T-helper 1 cell treated with Interleukin-12 subunit alpha and Interleukin-12 subunit beta and Interleukin-4 antibody, amounts not matched to agents 30 μg/mL and 1 μg/mL, for 36 hours (primary cell): Measurements from ENCODE around the gene SLC22A2.

ENCODE experiments used
- H3K27ac Mint-ChIP-seq: one replicate; pipeline ENCODE4 v1.8.0; 2021; ENCODE audit warnings: mild to moderate bottlenecking, mixed read lengths
- H3K27me3 Mint-ChIP-seq: one replicate; pipeline ENCODE4 v1.8.0; 2021; ENCODE audit warnings: low read depth, mixed read lengths
- H3K36me3 Mint-ChIP-seq: one replicate; pipeline ENCODE4 v1.8.0; 2021; ENCODE audit warnings: low read depth, mixed read lengths
- H3K4me1 Mint-ChIP-seq: one replicate; pipeline ENCODE4 v1.8.0; 2021; ENCODE audit warnings: low read depth, mixed read lengths
- H3K4me3 Mint-ChIP-seq: one replicate; pipeline ENCODE4 v1.8.0; 2021; ENCODE audit warnings: mild to moderate bottlenecking, moderate library complexity, mixed read lengths
- H3K9me3 Mint-ChIP-seq: one replicate; pipeline ENCODE4 v1.8.0; 2021; ENCODE audit warnings: mixed read lengths

The SLC22A2 gene

GRCh38 chr6:160192840-160193239, 65.8 kb downstream of the SLC22A2 start:
- Mint-ChIP-seq H3K4me1 (no peaks in the 10 kb centered on the region), H3K27ac (no peak overlapping the region), H3K4me3 (no peak overlapping the region), H3K27me3 (no peaks in the 10 kb centered on the region), H3K36me3 (no peaks in the 10 kb centered on the region), H3K9me3 (peaks cover 34% of the 10 kb centered on the region)

- Mint-ChIP-seq H3K27me3 (no peaks in the 10 kb centered on the region), H3K36me3 (no peaks in the 10 kb centered on the region), H3K9me3 (peaks cover 34% of the 10 kb centered on the region), H3K4me1 (no peaks in the 10 kb centered on the region), H3K27ac (no peak overlapping the region), H3K4me3 (no peak overlapping the region)
Measured at GRCh38 chr6:160190973-160191372, 67.6 kb downstream of the SLC22A2 start.

- Mint-ChIP-seq H3K36me3 (no peaks in the 10 kb centered on the region), H3K27me3 (no peaks in the 10 kb centered on the region), H3K27ac (no peak overlapping the region), H3K4me1 (no peaks in the 10 kb centered on the region), H3K9me3 (peaks cover 34% of the 10 kb centered on the region), H3K4me3 (no peak overlapping the region)
Measured at GRCh38 chr6:160190081-160190480, 68.5 kb downstream of the SLC22A2 start.

DNA sequence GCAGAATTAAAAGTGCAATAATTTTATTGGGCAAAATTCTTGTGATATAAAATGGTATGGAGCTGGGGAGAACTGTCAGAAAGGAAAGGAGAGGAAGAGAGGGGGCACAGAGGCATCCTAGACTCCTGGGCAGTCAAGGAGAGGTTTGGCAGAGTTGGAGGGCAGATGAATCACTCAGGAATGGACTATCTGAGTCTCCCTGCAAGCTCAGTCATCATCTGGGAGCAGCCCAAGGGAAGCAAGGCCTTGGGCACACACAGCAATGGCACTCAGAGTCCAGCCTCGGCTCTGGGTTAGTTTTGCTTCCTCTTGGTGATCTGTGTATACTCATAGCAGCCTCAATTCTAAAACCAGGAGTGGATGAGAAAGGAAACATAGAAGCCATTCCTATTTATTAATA, 69.8 kb downstream of the SLC22A2 start:
- Mint-ChIP-seq H3K4me1 (no peaks in the 10 kb centered on the region), H3K36me3 (no peaks in the 10 kb centered on the region), H3K4me3 (no peak overlapping the region), H3K27me3 (no peaks in the 10 kb centered on the region), H3K9me3 (peaks cover 23% of the 10 kb centered on the region), H3K27ac (no peak overlapping the region)

DNA sequence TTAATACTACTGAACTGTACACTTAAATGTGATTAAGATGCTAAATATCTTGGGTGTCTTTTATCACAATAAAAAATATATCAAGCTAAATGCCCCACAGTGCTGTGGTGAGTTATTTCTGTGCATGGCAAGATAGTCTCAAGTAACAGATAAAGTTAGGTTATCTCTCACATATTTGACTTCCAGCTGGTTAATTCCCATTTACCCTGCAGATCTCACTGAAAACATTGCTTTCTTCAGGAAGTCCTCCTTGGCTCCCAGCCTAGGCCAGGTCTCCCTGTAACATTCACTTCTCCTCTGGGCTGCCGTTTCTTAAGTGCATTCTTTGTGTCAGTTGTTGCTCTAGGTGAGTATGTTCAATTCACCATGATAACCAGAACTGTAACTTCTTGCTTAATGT, 77.9 kb downstream of the SLC22A2 start:
- Mint-ChIP-seq H3K4me3 (no peak overlapping the region), H3K36me3 (no peaks in the 10 kb centered on the region)

DNA sequence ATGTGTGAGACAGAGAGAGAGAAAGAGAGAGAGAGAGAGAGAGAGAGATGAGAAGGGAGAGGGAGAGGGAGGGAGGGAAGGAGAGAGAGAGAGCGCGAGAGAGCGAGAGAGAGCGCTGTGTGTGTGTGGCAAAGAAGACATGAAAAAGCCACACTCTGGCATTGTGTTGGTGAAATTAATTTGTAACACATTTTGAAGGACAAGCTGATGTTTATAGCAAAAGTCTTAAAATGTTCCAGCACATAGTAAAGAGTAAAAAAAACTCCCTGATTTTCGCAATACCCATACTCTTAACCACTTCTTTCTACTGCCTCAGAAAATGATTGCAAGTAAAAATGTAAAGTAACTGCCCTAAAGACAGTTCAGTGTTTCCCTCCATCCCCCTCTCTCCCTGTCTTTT, 80.3 kb downstream of the SLC22A2 start:
- Mint-ChIP-seq H3K4me3 (no peak overlapping the region), H3K27ac (no peak overlapping the region), H3K9me3 (no peaks in the 10 kb centered on the region)

More for the DNA sequence above, 77.9 kb downstream of the SLC22A2 start:
- Mint-ChIP-seq H3K9me3 (no peaks in the 10 kb centered on the region), H3K27ac (no peak overlapping the region), H3K4me1 (no peaks in the 10 kb centered on the region), H3K27me3 (peaks cover 24% of the 10 kb centered on the region)

GRCh38 chr6:160177220-160177619, 81.4 kb downstream of the SLC22A2 start:
- peaks cover 32% of the 10 kb centered on the region for H3K27me3 Mint-ChIP-seq
- H3K36me3 Mint-ChIP-seq = no peaks in the 10 kb centered on the region
- no peak overlapping the region for H3K27ac Mint-ChIP-seq
- no peak overlapping the region for H3K4me3 Mint-ChIP-seq
- H3K9me3 Mint-ChIP-seq = no peaks in the 10 kb centered on the region
- no peaks in the 10 kb centered on the region for H3K4me1 Mint-ChIP-seq

More for the DNA sequence above, 80.3 kb downstream of the SLC22A2 start:
- Mint-ChIP-seq H3K36me3 (no peaks in the 10 kb centered on the region), H3K27me3 (peaks cover 26% of the 10 kb centered on the region), H3K4me1 (no peaks in the 10 kb centered on the region)

DNA sequence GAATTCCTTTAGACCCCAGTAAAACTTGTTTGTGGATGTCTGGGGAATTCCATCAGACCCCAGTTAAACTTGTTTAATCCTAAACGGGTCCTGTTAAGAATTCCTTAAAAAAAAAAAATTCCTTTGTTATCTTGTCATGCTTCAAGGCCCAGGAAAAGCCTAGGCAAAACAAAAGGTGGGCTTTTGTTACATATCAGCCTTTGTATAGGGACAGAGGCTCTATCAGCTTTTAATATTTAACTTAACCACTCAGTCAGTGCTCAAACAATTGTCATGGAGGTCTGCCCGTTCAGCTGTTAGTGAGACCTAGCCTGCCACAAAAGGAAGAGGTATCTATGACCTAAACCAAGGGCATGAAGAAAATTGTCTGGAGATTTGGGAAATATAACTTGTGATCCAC, 83.9 kb downstream of the SLC22A2 start:
- no peak overlapping the region for H3K4me3 Mint-ChIP-seq
- no peak overlapping the region for H3K27ac Mint-ChIP-seq

GRCh38 chr6:160173806-160174527, 84.7 kb downstream of the SLC22A2 start:
- H3K4me1 Mint-ChIP-seq = no peaks in the 10 kb centered on the region
- no peak overlapping the region for H3K27ac Mint-ChIP-seq
- H3K4me3 Mint-ChIP-seq = no peak overlapping the region
- no peaks in the 10 kb centered on the region for H3K9me3 Mint-ChIP-seq
- no peaks in the 10 kb centered on the region for H3K36me3 Mint-ChIP-seq
- H3K27me3 Mint-ChIP-seq = peaks cover 24% of the 10 kb centered on the region

More for the DNA sequence above, 83.9 kb downstream of the SLC22A2 start:
- H3K4me1 Mint-ChIP-seq = no peaks in the 10 kb centered on the region
- H3K9me3 Mint-ChIP-seq = no peaks in the 10 kb centered on the region
- H3K27me3 Mint-ChIP-seq = peaks cover 24% of the 10 kb centered on the region
- H3K36me3 Mint-ChIP-seq = no peaks in the 10 kb centered on the region

DNA sequence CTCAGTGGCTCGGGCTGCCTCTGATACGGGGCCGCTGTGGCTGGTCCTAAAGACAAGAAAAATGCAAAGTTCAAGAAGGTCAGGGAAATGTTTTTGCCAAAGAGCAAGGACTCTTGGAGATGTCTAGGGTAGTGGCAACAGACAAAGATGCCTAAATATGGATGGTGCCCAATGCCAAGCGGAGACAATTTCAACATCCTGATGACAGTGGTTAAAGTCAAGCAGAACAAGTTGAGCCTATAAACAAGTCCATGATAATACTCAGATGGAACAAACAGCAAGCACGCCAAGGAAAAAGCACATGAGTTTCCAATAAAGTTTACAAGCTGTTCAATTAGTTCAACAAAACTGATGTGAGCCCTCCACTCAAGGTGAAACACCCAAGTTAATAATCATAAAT, 85.9 kb downstream of the SLC22A2 start:
- Mint-ChIP-seq H3K27me3 (peaks cover 21% of the 10 kb centered on the region), H3K27ac (no peak overlapping the region), H3K9me3 (no peaks in the 10 kb centered on the region), H3K4me3 (no peak overlapping the region), H3K36me3 (no peaks in the 10 kb centered on the region), H3K4me1 (no peaks in the 10 kb centered on the region)

GRCh38 chr6:160170018-160170680, 88.5 kb downstream of the SLC22A2 start:
- H3K27ac Mint-ChIP-seq = no peak overlapping the region
- H3K4me3 Mint-ChIP-seq = no peak overlapping the region
- no peaks in the 10 kb centered on the region for H3K4me1 Mint-ChIP-seq
- peaks cover 8% of the 10 kb centered on the region for H3K27me3 Mint-ChIP-seq
- no peaks in the 10 kb centered on the region for H3K36me3 Mint-ChIP-seq
- H3K9me3 Mint-ChIP-seq = no peaks in the 10 kb centered on the region

DNA sequence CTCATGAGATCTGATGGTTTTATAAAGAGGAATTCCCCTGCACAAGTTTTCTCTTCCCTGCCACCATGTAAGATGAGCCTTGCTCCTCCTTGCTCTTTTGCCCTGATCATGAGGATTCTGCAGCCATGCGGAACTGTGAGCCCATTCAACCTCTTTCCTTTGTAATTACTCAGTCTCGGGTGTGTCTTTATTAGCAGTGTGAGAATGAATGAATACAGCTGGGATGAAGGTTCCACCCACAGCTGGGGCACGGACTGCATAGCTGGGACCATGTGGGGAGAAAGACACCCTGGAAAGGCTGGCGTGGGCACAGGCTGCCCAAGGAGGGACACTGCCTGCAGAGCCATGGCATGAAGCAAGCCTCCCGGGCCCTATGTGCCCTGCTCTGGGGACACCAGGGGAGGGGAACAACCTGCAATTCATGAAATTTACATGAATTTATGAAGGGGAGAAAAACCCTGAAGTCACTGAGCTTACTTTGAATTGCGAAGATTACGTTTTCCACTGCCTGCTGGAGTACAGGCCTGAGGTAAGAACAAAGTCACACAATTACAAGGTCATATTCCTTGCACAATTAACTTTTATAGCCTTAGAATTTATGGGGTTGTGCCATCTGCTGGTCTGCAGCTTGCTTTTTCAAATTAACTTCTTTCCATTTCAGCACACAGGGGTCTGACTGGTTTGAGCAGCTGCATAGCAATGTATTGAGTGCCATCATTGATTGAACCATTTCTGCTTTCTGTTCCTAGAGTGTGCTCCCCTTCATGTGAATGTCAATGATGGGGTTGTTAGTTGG, 90.8 kb downstream of the SLC22A2 start:
- no peaks in the 10 kb centered on the region for H3K9me3 Mint-ChIP-seq

More for the DNA sequence above, 90.8 kb downstream of the SLC22A2 start:
- no peak overlapping the region for H3K4me3 Mint-ChIP-seq
- H3K27me3 Mint-ChIP-seq = peaks cover 8% of the 10 kb centered on the region
- H3K36me3 Mint-ChIP-seq = no peaks in the 10 kb centered on the region
- no peak overlapping the region for H3K27ac Mint-ChIP-seq
- H3K4me1 Mint-ChIP-seq = no peaks in the 10 kb centered on the region
